K562 (cell line): Measurements from ENCODE around the gene LZTFL1.

Experiments used
- ARID4B ChIP-seq: sonication (generic); formaldehyde crosslinking; IDR thresholded peaks from 2 replicates; pipeline ENCODE4 v1.8.0; 2022; ENCODE audit warnings: mild to moderate bottlenecking, missing genetic modification reagents
- CAMTA2 ChIP-seq: fragments of 250-450 bp; sonication (Bioruptor Pico); conservative IDR thresholded peaks from 2 replicates; pipeline ENCODE4 v1.5.1; 2022
- CBFB ChIP-seq: sonication (generic); formaldehyde crosslinking; IDR thresholded peaks from 2 replicates; pipeline ENCODE4 v1.4.0; 2020; ENCODE audit warnings: mild to moderate bottlenecking, missing genetic modification reagents
- CTCF ChIP-seq, 3 experiments: IDR thresholded peaks in 2 of 3; conservative IDR thresholded peaks in 1 of 3; 2 replicates each; pipeline ENCODE4 v1.5.1; 2011 to 2012; ENCODE audit warnings: low read length in 3 of 3, mild to moderate bottlenecking in 3 of 3, control low read depth in 2 of 3, improper control_type of control experiment in 1 of 3, inconsistent platforms in 1 of 3, low read depth in 1 of 3, mixed read lengths in 1 of 3, moderate library complexity in 1 of 3; ENCODE audit not compliant: insufficient read depth in 2 of 3
- E2F4 ChIP-seq: sonication (generic); formaldehyde crosslinking; IDR thresholded peaks from 2 replicates; pipeline ENCODE4 v1.8.0; 2022; ENCODE audit warnings: mild to moderate bottlenecking, low read depth, missing genetic modification reagents
- ETV6 ChIP-seq, 3 experiments: fragments of 150-350 bp in 1 of 3; sonication (generic) in 1 of 3; formaldehyde crosslinking in 1 of 3; IDR thresholded peaks; 2 replicates each; pipeline versions ENCODE4 v1.6.1 to v1.8.0; 2014 to 2022; ENCODE audit warnings: borderline replicate concordance in 2 of 3, low read depth in 2 of 3, antibody characterized with exemption in 1 of 3, low read length in 1 of 3, mild to moderate bottlenecking in 1 of 3, missing genetic modification reagents in 1 of 3
- HLTF ChIP-seq: fragments of 450-650 bp; IDR thresholded peaks from 2 replicates; pipeline ENCODE4 v1.6.1; 2016
- HNRNPL ChIP-seq: fragments of 200-400 bp; formaldehyde crosslinking; IDR thresholded peaks from 2 replicates; pipeline ENCODE4 v1.6.1; 2017; ENCODE audit warnings: low read depth, mild to moderate bottlenecking, low read length
- HNRNPUL1 ChIP-seq: fragments of 200-400 bp; formaldehyde crosslinking; IDR thresholded peaks from 2 replicates; pipeline ENCODE4 v1.6.1; 2017; ENCODE audit warnings: low read length
- JUND ChIP-seq, 2 experiments: IDR thresholded peaks; 2 replicates in 1 of 2; 3 replicates in 1 of 2; pipeline ENCODE4 v1.6.1; 2011; ENCODE audit warnings: borderline replicate concordance in 2 of 2, low read depth in 2 of 2, low read length in 2 of 2, improper control_type of control experiment in 1 of 2, missing biosample characterization in 1 of 2, missing genetic modification characterization in 1 of 2, missing genetic modification reagents in 1 of 2
- MAFF ChIP-seq: IDR thresholded peaks from 2 replicates; pipeline ENCODE4 v1.6.1; 2012; ENCODE audit warnings: low read length, improper control_type of control experiment
- MEF2D ChIP-seq: conservative IDR thresholded peaks from 2 replicates; pipeline ENCODE4 v1.6.1; 2016; ENCODE audit warnings: low read depth, missing genetic modification characterization, missing compliant biosample characterization
- RAD21 ChIP-seq, 2 experiments: fragments of 250-450 bp in 1 of 2; fragments of 450-650 bp in 1 of 2; sonication (Bioruptor Pico) in 1 of 2; formaldehyde crosslinking in 1 of 2; IDR thresholded peaks in 1 of 2; conservative IDR thresholded peaks in 1 of 2; 2 replicates each; pipeline versions ENCODE4 v1.4.0 to v1.8.0; 2020 to 2022; ENCODE audit warnings: mild to moderate bottlenecking in 2 of 2, moderate library complexity in 1 of 2
- ZZZ3 ChIP-seq: fragments of 450-650 bp; IDR thresholded peaks from 2 replicates; pipeline ENCODE4 v1.6.1; 2016; ENCODE audit warnings: antibody characterized with exemption, mild to moderate bottlenecking, moderate library complexity

DNA sequence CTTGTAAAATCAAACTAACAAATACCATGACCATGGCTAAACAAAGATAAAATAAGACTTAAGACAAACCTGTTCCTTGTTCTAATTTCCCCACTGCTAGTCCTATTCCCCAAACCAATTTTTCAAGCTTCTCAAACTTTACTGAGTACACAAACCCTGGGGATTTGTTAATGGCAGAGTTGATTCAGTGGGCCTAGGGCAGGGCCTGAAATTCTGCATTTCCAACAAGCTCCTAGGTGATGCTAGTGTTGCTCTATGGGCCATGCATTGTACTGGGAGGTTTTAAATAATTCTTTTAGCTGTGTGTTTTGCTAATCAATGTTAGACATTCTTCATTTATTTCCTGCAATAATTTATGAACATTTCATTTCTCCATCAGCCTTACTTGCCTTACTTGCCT lies 31.1 kb upstream of the LZTFL1 start:
- no peak for TF ChIP-seq RAD21 (CRISPR knock-in tag; conservative IDR thresholded peaks at IDR 0.05 in 1 of 2, IDR thresholded peaks at IDR 0.05 in 1 of 2)
- no peak for TF ChIP-seq CTCF (IDR thresholded peaks at IDR 0.05 in 2 of 3, conservative IDR thresholded peaks at IDR 0.05 in 1 of 3; ENCODE audit: insufficient read depth in 2 of 3, low read depth in 1 of 3, low read length in 3 of 3)
- TF ChIP-seq HLTF, result no peak
- no peak for TF ChIP-seq ZZZ3
- TF ChIP-seq ETV6 (IDR thresholded peaks at IDR 0.05; ENCODE audit: borderline replicate concordance in 1 of 2, low read depth in 2 of 2, low read length in 1 of 2), result no peak
- no peak for TF ChIP-seq ETV6 (CRISPR knock-in tag; IDR thresholded peaks at IDR 0.05; ENCODE audit: borderline replicate concordance)
- TF ChIP-seq ARID4B, result no peak
- no peak for TF ChIP-seq CAMTA2 (CRISPR knock-in tag)
- no peak for TF ChIP-seq E2F4 (CRISPR knock-in tag)
- TF ChIP-seq HNRNPUL1, result no peak
- no peak for TF ChIP-seq MAFF
- no peak for TF ChIP-seq MEF2D
- no peak for TF ChIP-seq HNRNPL
- TF ChIP-seq CBFB (CRISPR knock-in tag), result no peak
- no peak for TF ChIP-seq JUND (IDR thresholded peaks at IDR 0.05; ENCODE audit: borderline replicate concordance, low read depth, low read length)
- TF ChIP-seq JUND (tag; IDR thresholded peaks at IDR 0.05; ENCODE audit: borderline replicate concordance, low read depth, low read length), result no peak
